Measurements from ENCODE around the gene TEAD1. TPM values are rescaled to one million over a fixed set of nuclear protein-coding genes. Genes with fewer than 3 reads are reported as not detected.

TEAD1 gene
- total RNA-seq, 1 donor from 2014 or later = 17.3 TPM

DNA sequence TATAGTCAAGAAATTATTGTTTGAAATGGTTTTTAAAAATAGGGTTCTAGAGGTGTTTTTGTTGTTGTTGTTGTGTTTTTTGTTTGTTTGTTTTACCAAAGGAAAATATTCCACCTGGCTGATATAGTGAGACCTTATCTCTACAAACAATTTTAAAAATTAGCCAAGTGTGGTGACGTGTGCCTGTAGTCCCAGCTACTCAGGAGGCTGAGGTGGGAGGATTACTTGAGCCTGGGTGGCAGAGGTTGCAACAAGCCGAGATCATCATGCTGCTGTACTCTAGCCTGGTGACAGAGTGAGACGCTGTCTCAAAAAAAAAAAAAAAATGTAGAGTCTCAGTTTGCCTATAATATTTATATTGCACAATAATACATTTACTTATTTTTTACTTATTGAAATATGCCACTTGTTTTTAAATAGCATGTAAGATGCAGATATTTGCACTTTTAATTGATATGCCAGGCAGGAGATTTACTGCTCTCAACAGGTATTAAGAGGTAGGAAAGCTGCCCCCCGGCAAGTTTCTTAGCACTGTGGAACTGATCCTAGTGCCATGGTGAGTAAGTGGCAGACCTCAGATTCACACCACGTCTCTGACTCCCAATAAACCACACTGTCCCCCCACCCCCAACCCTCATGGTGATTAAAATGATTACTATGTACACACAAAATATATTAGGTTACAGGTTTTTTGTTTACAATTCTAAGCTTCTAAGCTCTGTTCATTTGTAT, 157.4 kb downstream of the TEAD1 start:
- no peak for DNase-seq (ENCODE audit: low read depth in 2 of 2)

- no peak for DNase-seq (ENCODE audit: low read depth in 2 of 2)
Measured at GRCh38 chr11:12832480-12833224, 158.4 kb downstream of the TEAD1 start.

- DNase-seq (ENCODE audit: low read depth in 2 of 2) = no peak
Measured at GRCh38 chr11:12834166-12834565, 159.9 kb downstream of the TEAD1 start.

GRCh38 chr11:12834630-12835029, 160.4 kb downstream of the TEAD1 start:
- no peak for DNase-seq (ENCODE audit: low read depth in 2 of 2)

DNA sequence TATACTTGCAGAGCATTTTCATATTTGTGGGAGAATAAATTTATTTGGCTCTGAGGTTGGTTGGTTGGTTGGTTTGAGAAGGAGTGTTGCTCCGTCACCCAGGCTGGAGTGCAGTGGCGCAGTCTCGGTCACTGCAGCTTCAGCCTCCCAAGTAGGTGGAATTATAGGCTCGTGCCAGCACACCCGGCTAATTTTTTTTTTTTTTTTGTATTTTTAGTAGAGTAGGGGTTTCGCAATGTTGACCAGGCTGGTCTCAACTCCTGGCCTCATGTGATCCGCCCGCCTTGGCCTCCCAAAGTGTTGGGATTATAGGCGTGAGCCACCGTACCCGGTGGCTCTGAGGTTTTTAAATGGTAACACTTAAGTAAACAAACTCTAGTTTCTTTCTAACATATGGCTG, 161.1 kb downstream of the TEAD1 start:
- DNase-seq (ENCODE audit: low read depth in 2 of 2) = no peak

- no peak for DNase-seq (ENCODE audit: low read depth in 2 of 2)
Measured at GRCh38 chr11:12838463-12839123, 164.4 kb downstream of the TEAD1 start.

DNA sequence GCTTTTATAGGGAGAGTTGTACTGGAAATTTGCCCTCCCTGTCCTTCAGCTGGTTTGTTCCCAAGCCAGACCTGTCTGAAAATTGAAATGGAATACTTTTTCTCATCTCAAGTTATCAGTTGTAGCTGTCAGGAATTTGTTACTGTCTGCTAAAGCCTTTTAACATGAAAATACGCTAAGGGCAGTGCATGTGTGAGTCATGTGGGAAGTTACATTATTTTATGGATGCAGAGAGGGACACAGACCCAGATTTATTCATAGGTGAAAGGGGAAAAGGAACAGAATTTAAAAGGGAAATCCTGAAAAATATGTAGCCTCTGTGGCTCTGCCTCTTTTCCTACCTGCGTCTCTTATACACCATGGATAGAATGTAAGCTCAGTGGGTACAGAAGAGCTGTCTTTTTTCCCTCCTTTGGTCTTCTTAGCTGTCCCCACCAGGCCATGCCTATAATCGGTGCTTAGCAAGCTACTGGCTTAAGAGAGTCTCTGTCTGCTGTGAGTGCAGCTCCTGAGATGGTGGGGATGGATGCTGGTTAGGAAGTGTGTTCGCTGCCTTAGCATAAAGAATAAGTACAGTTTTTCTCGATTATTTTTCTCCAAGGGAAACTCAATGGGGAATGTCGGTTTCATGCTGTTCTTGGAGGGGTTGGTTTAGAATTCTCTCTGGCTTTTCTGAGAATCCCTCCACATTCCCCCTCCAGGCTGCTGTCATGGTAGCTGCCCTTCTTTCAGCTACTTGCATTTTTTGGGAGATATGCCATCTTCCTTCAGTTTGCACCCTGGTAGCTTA, 166.8 kb downstream of the TEAD1 start:
- DNase-seq (ENCODE audit: low read depth in 2 of 2) = peak in 1 of 2 donors; percentile 68

- peak; percentile 76 to 89 for DNase-seq (ENCODE audit: low read depth in 2 of 2)
Measured at GRCh38 chr11:12841946-12842630, 167.9 kb downstream of the TEAD1 start.

DNA sequence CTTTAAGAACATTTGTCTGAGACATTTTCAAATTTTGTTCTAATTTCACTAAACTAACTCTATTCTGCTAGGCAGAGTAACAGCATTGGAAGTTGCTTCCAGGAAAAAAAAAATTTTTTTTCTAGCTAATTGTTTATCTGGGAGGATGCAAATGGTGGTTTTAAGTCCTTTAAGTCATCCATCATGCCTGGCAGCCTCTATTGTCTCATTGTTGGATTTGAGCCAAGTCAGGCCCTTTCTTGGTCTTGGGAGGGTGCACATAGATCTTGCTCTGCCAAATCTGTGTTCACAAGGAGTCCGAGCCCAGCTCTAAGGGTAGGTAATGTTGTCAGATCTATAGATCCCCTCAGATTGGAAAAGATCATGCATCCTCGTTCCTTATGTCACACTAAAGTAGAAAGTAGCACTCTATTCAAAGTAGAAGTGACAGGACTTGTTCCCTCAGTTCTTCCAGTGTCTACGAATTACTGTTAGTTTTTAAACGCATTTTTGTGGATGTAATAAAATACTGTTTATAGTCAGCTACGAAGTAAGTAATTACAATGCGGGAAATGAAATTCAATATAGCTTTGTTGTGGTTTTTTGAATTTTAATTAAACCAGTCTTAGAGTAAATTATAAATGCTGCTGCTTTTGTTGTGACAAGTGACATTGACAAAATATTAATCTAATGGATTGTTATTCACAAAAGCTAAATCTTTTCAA, 168.9 kb downstream of the TEAD1 start:
- peak in 1 of 2 donors; percentile 91 for DNase-seq (ENCODE audit: low read depth in 2 of 2)

GRCh38 chr11:12845163-12845562, 170.9 kb downstream of the TEAD1 start:
- DNase-seq (ENCODE audit: low read depth in 2 of 2) = no peak

DNA sequence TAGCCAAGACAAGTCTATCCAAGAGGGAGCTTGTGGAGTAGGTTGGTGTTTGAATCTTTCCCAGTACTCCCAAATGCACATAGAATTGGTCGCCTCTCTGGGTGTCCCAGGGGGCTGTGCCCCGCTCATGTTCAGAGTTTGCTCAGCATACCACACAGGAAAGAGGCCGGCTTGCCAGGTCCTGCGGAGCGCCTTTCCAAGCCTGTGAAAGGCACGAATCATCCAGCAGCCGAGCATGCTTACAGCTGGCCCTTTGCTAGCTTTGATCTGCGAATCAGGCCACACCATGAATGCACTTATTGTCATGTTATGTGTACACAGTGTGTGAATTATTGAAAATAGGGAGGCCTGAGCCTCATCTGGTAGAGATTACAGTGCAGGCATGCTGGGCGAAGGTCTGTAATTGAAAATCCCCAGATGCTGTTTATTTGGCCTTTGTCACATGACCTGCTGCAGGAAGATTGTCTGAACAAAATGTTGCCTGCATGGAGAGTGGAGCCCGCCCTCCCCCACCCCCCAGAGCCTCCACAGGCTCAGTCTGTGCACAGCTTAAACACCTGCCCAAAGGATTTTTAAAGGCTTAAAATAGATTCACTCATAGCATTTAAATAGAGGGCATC, 171.6 kb downstream of the TEAD1 start:
- peak in 1 of 2 donors; percentile 30 for DNase-seq (ENCODE audit: low read depth in 2 of 2)

DNA sequence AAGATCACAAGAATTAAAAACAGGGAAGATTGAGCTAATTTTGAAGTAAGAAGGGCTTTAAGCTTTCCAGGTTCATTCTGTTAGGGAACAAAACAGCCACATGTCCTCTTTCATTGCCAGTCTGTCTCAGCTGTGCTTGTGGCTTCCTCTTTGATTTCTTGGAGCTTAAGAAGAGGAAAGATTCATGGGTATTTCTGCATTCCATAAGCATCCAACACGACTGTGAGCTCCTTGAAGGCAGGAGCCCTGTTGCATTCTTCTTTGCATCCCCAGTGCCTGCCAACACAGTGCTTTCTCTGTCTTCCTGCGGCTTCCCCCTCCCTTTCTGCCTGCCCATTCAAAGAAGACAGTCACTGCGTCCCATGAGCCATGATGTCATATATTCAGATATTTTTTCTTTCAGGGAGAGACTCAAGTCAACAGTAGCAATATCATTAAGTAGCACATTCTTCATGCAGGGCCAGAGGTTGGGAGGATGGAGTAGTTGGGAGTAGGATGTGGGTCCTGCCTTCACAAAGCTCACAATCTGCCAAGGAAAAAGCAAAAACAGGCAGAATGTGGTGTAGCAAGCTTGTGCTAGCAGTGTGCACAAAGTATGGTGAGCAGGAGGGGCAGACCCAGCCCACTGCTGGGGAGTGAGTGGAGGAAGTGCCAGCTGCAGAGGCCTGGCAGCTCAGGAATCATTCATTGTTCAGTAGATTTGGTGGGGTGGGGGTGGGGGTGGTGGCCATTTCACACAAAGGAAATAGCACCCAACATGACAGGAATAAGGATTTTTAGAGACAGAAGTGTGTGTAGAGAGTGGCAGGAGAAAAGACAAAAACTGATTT, 172.8 kb downstream of the TEAD1 start:
- no peak for DNase-seq (ENCODE audit: low read depth in 2 of 2)

DNA sequence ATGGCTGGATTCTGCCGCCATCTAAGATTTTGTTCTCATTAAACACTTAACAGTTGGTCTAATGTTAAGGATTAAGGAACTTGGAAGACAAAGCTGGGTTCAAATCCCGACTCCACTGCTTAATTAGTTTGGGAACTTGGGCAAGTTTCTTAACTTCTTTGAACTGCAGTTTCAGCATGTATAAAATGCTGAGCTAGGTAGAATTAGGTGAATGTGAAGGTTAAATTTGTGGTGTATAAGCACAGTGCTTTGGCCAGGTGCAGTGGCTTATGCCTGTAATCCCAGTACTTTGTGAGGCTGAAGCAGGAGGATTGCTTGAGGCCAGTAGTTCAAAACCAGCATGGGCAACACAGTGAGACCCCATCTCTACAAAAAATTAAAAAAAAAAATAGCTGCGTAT, 174.2 kb downstream of the TEAD1 start:
- no peak for DNase-seq (ENCODE audit: low read depth in 2 of 2)

DNA sequence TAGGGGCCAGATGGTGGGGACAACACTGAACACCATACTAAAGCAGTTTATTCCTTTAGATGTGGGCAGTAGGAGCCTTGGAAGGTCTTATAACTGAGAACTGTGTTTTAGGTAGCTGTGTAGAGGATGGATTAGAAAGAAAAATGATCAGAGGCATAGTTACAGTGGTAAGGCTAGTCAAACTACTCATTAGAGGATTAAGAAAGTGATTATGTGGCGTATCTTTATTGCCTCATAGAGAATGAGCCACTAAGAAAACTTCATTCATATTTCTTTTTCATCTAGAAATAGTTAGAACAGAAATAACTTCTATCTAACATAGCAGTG, 179.1 kb downstream of the TEAD1 start:
- no peak for DNase-seq (ENCODE audit: low read depth in 2 of 2)

GRCh38 chr11:12853652-12854296, 179.6 kb downstream of the TEAD1 start:
- DNase-seq (ENCODE audit: low read depth in 2 of 2) = no peak

GRCh38 chr11:12854297-12854661, 180.1 kb downstream of the TEAD1 start:
- no peak for DNase-seq (ENCODE audit: low read depth in 2 of 2)

DNA sequence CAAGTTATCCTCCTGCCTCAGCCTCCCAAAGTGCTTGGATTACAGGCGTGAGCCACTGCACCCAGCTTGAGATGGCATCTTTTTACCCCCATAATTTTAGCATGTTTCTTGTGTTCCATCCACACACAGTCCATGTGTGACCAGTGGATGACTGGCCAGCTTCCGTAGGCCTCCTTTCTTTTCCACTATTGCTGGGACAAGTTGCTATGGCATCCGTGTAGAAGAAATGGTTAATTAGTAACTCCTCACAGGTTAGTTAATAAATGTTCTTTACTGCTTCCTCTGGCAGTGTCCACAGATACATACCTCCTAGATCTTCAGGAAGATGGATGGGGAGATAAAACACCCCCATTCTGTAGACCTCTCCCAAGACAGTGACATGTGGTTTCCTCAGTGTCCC, 180.6 kb downstream of the TEAD1 start:
- no peak for DNase-seq (ENCODE audit: low read depth in 2 of 2)

DNA sequence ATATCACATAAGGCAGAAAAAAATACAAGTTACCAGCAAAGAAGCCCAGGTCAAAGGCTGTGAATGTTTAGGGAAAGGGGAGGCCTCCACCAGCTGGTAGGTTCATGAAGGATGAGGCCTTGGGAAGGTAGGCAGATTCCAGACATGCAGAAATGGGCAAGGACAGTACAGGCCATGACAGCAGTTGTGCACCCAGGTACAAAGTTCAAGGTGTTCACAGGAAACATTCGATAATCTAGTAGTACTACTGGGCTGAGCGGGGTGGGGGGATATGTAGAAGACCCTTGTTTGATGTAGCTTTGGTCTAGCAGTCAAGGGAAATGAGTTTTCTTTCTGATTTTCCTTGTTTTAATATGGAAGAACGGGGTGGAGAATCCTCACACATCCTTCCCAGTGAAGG, 182.1 kb downstream of the TEAD1 start:
- DNase-seq (ENCODE audit: low read depth in 2 of 2) = no peak

GRCh38 chr11:12857572-12857971, 183.4 kb downstream of the TEAD1 start:
- DNase-seq (ENCODE audit: low read depth in 2 of 2) = no peak

Data from dermis microvascular lymphatic vessel endothelial cell (primary cell).